Liver (tissue), 9 donors: ENCODE measurements around the gene INIP. TPM values are rescaled to one million over a fixed set of nuclear protein-coding genes. Genes with fewer than 3 reads are reported as not detected.

Experiments used
- DNase-seq: peaks from one replicate; pipeline ENCODE4 v3.0.0-alpha.2; 2017; ENCODE audit warnings: low spot score
- H3K27ac ChIP-seq, 2 donors: one replicate each; pipeline ENCODE4 v1.7.0; 2013; ENCODE audit warnings: inconsistent platforms in 2 of 2, low read length in 2 of 2, control low read depth in 1 of 2, low read depth in 1 of 2, mild to moderate bottlenecking in 1 of 2
- H3K27me3 ChIP-seq, 4 donors: one replicate each; pipeline versions ENCODE4 v1.6.1 to v1.7.0; 2013; ENCODE audit warnings: low read length in 3 of 4, inconsistent platforms in 1 of 4, mild to moderate bottlenecking in 1 of 4, moderate library complexity in 1 of 4; ENCODE audit not compliant: control insufficient read depth in 4 of 4, insufficient read depth in 4 of 4
- H3K36me3 ChIP-seq, 4 donors: one replicate each; pipeline versions ENCODE4 v1.6.1 to v1.7.0; 2013; ENCODE audit warnings: low read length in 3 of 4, mild to moderate bottlenecking in 3 of 4, low read depth in 1 of 4, moderate library complexity in 1 of 4; ENCODE audit not compliant: control insufficient read depth in 4 of 4, insufficient read depth in 3 of 4
- H3K4me1 ChIP-seq, 4 donors: one replicate each; pipeline versions ENCODE4 v1.6.1 to v1.7.0; 2013; ENCODE audit warnings: low read length in 3 of 4, mild to moderate bottlenecking in 3 of 4, moderate library complexity in 1 of 4; ENCODE audit not compliant: control insufficient read depth in 4 of 4, insufficient read depth in 4 of 4
- H3K4me3 ChIP-seq, 3 donors: one replicate each; pipeline versions ENCODE4 v1.6.1 to v1.7.0; 2013; ENCODE audit warnings: low read length in 3 of 3, control low read depth in 1 of 3, low read depth in 1 of 3, mild to moderate bottlenecking in 1 of 3
- H3K9ac ChIP-seq, 2 donors: one replicate each; pipeline ENCODE4 v1.7.0; 2013; ENCODE audit warnings: low read length in 2 of 2, mild to moderate bottlenecking in 2 of 2, moderate library complexity in 2 of 2, control low read depth in 1 of 2, low read depth in 1 of 2
- H3K9me3 ChIP-seq, 4 donors: one replicate each; pipeline versions ENCODE4 v1.6.1 to v1.7.0; 2013; ENCODE audit warnings: low read length in 3 of 4; ENCODE audit not compliant: control insufficient read depth in 4 of 4
- ATF3 ChIP-seq: IDR thresholded peaks from 2 replicates; pipeline ENCODE4 v1.6.1; 2016; ENCODE audit warnings: antibody characterized with exemption
- CTCF ChIP-seq: fragments of 150-350 bp; IDR thresholded peaks from 2 replicates; pipeline ENCODE4 v1.5.1; 2017; ENCODE audit warnings: improper control_type of control experiment, low read depth, low read length; ENCODE audit not compliant: missing input control
- EGR1 ChIP-seq, 2 donors: IDR thresholded peaks; 2 replicates each; pipeline ENCODE4 v1.6.1; 2016 to 2018; ENCODE audit warnings: antibody characterized with exemption in 2 of 2, low read depth in 2 of 2
- FOXA1 ChIP-seq: IDR thresholded peaks from 2 replicates; pipeline ENCODE4 v1.6.1; 2016; ENCODE audit warnings: antibody characterized with exemption
- FOXA2 ChIP-seq: IDR thresholded peaks from 2 replicates; pipeline ENCODE4 v1.6.1; 2016; ENCODE audit warnings: antibody characterized with exemption
- GABPA ChIP-seq, 2 donors: IDR thresholded peaks in 1 of 2; conservative IDR thresholded peaks in 1 of 2; 2 replicates each; pipeline ENCODE4 v1.6.1; 2016; ENCODE audit warnings: antibody characterized with exemption in 2 of 2, mild to moderate bottlenecking in 1 of 2, moderate library complexity in 1 of 2
- HNF4A ChIP-seq, 2 donors: conservative IDR thresholded peaks; 2 replicates each; pipeline ENCODE4 v1.6.1; 2016; ENCODE audit warnings: antibody characterized with exemption in 2 of 2, mild to moderate bottlenecking in 2 of 2
- HNF4G ChIP-seq: IDR thresholded peaks from 2 replicates; pipeline ENCODE4 v1.6.1; 2016; ENCODE audit warnings: antibody characterized with exemption
- JUND ChIP-seq, 2 donors: IDR thresholded peaks; 2 replicates each; pipeline ENCODE4 v1.6.1; 2016; ENCODE audit warnings: antibody characterized with exemption in 2 of 2
- MAX ChIP-seq: IDR thresholded peaks from 2 replicates; pipeline ENCODE4 v1.6.1; 2016; ENCODE audit warnings: antibody characterized with exemption
- NR2F2 ChIP-seq: IDR thresholded peaks from 2 replicates; pipeline ENCODE4 v1.6.1; 2016; ENCODE audit warnings: antibody characterized with exemption
- RAD21 ChIP-seq, 2 donors: IDR thresholded peaks; 2 replicates each; pipeline ENCODE4 v1.6.1; 2016; ENCODE audit warnings: antibody characterized with exemption in 2 of 2, mild to moderate bottlenecking in 2 of 2
- REST ChIP-seq: IDR thresholded peaks from 2 replicates; pipeline ENCODE4 v1.6.1; 2016; ENCODE audit warnings: antibody characterized with exemption, mild to moderate bottlenecking
- RXRA ChIP-seq, 2 donors: IDR thresholded peaks; 2 replicates each; pipeline ENCODE4 v1.6.1; 2017 to 2018; ENCODE audit warnings: antibody characterized with exemption in 2 of 2, mild to moderate bottlenecking in 1 of 2
- SP1 ChIP-seq: IDR thresholded peaks from 2 replicates; pipeline ENCODE4 v1.6.1; 2018; ENCODE audit warnings: antibody characterized with exemption, mild to moderate bottlenecking
- TAF1 ChIP-seq: conservative IDR thresholded peaks from 2 replicates; pipeline ENCODE4 v1.6.1; 2016; ENCODE audit warnings: antibody characterized with exemption, mild to moderate bottlenecking
- YY1 ChIP-seq: IDR thresholded peaks from 2 replicates; pipeline ENCODE4 v1.6.1; 2016; ENCODE audit warnings: antibody characterized with exemption, mild to moderate bottlenecking
- ZBTB33 ChIP-seq: IDR thresholded peaks from 2 replicates; pipeline ENCODE4 v1.6.1; 2016; ENCODE audit warnings: antibody characterized with exemption
- WGBS: extraction: QIAGEN DNeasy Blood & Tissue Kit; methylation state at CpG from one replicate; pipeline ENCODE4 v1.1.7; 2013; 5-methylcytosine and 5-hydroxymethylcytosine counted together
- polyA plus RNA-seq, 2 donors: library from polyadenylated mRNA; stranded (reverse) in 1 of 2; unstranded in 1 of 2; fragments of 200-250 nt in 1 of 2; fragments of >200 nt in 1 of 2; fragmentation: Nextera tagmentation in 1 of 2; extraction: Ambion mirVana in 1 of 2; gene quantifications; one replicate each; pipeline versions ENCODE4 v1.2.1 to v1.2.3, GENCODE V29; 2013 to 2015
- total RNA-seq, 2 donors: library from RNA; depleted of rRNA; stranded (reverse); fragments of >200 nt; gene quantifications; one replicate each; pipeline ENCODE4 v1.2.3, GENCODE V29; 2014
- donor health status: healthy.
- donor health status: healthy.
- donor health status: healthy.
- donor health status: healthy.
- donor health status: healthy.

INIP gene
- total and polyA plus RNA-seq, 4 donors = 6.2 to 13.3 (median 10.2) TPM

- WGBS = 88% methylated on average over 4 of the region's 4 CpGs
- no peak overlapping the region for H3K9ac ChIP-seq
These were observed 8.5 kb upstream of the INIP start for GRCh38 chr9:112726428-112726827.

More at GRCh38 chr9:112726428-112726827, 8.5 kb upstream of the INIP start:
- no peak for DNase-seq
- no peaks in the 10 kb centered on the region for H3K27me3 ChIP-seq
- no peak overlapping the region for H3K27ac ChIP-seq
- TF ChIP-seq MAX (no peak), FOXA2 (no peak), EGR1 (IDR thresholded peaks at IDR 0.05; ENCODE audit: low read depth in 2 of 2) (no peak), RAD21 (IDR thresholded peaks at IDR 0.05) (no peak), NR2F2 (no peak), FOXA1 (no peak), ZBTB33 (no peak), HNF4G (no peak), YY1 (no peak), ATF3 (no peak), TAF1 (no peak), HNF4A (conservative IDR thresholded peaks at IDR 0.05) (no peak), REST (no peak), CTCF (no peak), JUND (IDR thresholded peaks at IDR 0.05) (no peak), SP1 (no peak), GABPA (IDR thresholded peaks at IDR 0.05 in 1 of 2, conservative IDR thresholded peaks at IDR 0.05 in 1 of 2) (no peak), RXRA (IDR thresholded peaks at IDR 0.05) (no peak)
- H3K4me1 ChIP-seq = peaks cover 0 to under 1% (median 0%) of the 10 kb centered on the region in 4 donors
- no peak overlapping the region for H3K4me3 ChIP-seq
- H3K9me3 ChIP-seq = no peaks in the 10 kb centered on the region
- no peaks in the 10 kb centered on the region for H3K36me3 ChIP-seq
